T-helper 2 cell treated with Interferon-gamma antibody and Interleukin-4, amounts not matched to agents 100 ng/mL and 5 ng/mL, for 36 hours (primary cell): ENCODE data around the gene EPSTI1. TPM values are rescaled to one million over a fixed set of nuclear protein-coding genes. Genes with fewer than 3 reads are reported as not detected.

Source experiments
- intact Hi-C: fragments of 100-400 bp; cut with micrococcal nuclease; formaldehyde crosslinking; loops from one replicate; pipeline ENCODE4 v1.15.1; 2023
- total RNA-seq: library from RNA; stranded (reverse); gene quantifications from 2 replicates; pipeline ENCODE4 v1.2.3, GENCODE V29; 2022

The EPSTI1 gene
- total RNA-seq, 1 donor from 2014 or later, result 56.0 TPM

GRCh38 chr13:43006893-43007631, 15.0 kb upstream of the EPSTI1 start:
- intact Hi-C loops, result no loop called here

DNA sequence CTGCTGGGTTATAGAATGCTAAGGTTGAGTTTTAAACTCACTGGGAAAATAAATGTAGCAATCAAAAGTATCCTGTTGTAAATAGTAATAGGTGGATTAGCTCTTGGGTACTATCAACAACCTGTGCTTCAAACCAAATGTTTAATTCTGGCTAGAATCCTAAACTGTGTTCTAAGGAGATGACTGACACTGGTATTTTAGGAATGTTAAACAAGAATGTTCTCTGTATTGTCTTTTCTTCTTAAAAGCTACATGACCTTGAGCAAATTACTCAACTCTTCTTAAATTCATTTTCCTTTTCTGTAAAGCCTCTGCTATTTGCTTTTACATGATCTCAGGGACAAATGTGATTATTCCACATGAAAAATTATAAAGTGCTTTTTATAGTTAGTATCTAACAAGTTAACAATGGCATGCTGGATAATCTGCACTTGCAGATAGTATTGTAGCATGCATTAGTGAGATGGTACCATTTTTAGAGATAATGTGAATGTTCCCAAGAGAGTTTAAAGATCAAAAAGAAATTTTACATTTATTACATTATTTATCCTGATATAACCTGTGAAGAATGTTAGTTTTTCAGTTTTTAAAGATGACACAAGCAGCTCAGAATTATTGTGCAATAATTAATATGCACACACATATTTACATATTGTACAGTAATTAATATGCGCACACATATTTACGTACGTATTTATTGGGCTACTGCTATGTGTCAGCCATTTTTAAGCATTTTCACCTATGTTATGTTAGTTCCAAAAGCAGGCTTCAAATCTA, 13.6 kb upstream of the EPSTI1 start:
- intact Hi-C loops, result no loop called here

DNA sequence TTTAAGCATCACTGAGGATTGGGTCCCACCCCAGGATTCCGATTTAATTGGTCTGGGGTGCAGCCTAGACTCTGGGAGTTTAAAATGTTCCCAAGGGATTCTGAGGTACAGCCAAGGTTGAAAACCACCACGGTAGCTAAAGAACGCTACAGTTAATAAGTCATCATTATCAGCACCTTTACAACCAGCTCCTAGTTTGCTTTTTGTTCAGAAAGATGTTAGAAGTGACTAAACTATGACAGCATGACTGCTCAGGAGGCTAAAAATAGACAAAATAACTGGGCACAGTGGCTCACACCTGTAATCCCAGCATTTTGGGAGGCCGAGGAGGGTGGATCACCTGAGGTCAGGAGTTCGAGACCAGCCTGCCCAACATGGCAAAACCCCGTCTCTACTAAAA, 11.7 kb upstream of the EPSTI1 start:
- intact Hi-C loops, result no loop called here

- intact Hi-C loops, result no loop called here
These were observed 11.0 kb upstream of the EPSTI1 start for GRCh38 chr13:43003010-43003409.

DNA sequence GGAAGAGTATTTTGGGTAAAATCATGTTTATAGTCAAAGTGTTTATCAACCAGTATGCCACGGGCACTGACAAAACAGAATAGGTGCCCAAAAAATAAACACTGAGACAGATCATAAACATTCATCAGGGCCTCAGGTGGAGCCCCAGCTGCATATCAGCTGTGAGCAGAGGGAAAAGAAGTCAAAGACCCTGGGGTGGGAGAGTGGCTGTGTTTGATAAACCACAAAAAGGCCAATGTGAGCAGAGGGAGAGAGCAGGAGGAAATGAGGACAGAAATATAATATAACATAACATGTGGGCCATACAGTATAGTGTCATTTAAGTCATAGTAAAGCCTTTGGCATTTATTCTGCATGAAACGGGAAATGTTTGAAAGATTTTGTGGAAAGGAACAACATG, 10.0 kb upstream of the EPSTI1 start:
- intact Hi-C loops, result no loop called here

DNA sequence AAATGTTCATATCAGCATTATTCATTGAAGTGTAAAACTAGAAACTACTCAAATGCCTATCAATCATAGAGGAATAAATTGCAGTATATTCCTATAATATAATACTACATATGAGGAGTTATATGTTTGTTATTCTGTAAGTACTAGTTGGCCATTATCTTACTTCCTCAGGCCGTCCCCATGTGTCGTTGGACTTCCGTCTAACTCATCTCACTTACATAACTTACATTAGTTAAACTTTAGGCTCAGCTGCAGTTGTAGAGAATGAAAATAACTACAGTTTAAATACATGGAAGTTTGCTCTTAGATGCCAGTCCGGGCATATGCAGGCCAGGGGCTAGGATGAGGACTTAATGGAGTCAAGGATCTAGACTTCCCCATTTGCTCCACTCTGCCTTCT, 8.6 kb upstream of the EPSTI1 start:
- intact Hi-C loops, result no loop called here

GRCh38 chr13:42999491-42999890, 7.5 kb upstream of the EPSTI1 start:
- intact Hi-C loops, result loop anchor here (10.0 kb wide), 1 partner anchor 605 kb away; no protein-coding TSS in a partner anchor

- intact Hi-C loops, result loop anchor here (10.0 kb wide), 1 partner anchor 603 kb away; no protein-coding TSS in a partner anchor
These were observed 5.3 kb upstream of the EPSTI1 start for GRCh38 chr13:42997381-42997780.

DNA sequence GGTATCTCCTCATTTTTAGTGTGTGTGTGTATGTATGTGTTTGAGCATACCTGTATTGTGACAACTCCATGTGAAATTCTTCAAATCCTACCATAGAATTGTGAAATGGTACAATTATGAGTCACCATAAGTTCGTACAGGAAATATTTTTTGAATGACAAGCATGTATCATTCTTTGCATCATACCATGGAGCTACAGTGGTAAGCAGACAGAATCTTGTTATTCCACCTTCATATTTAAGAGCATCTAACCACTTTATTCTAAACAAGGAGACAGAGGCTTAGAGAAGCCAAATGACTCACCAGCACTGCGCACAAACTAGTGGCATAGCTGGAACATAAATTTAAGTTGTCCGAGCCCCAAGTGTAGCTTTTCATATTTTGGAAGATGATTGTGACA, 4.5 kb upstream of the EPSTI1 start:
- intact Hi-C loops, result loop anchor here (1.0 to 10.0 kb wide), 2 partner anchors 27 to 602 kb away; partner anchors contain the start of gene DNAJC15

- intact Hi-C loops, result loop anchor here (5.0 to 10.0 kb wide), 2 partner anchors 600 to 723 kb away; partner anchors contain the start of gene AKAP11
These were observed 2.8 kb upstream of the EPSTI1 start for GRCh38 chr13:42994878-42995277.

- intact Hi-C loops, result loop anchor here (1.0 to 10.0 kb wide), 4 partner anchors 31 to 720 kb away; partner anchors contain the start of genes AKAP11 and DNAJC15
These were observed 702 bp upstream of the EPSTI1 start for GRCh38 chr13:42992764-42993122.

DNA sequence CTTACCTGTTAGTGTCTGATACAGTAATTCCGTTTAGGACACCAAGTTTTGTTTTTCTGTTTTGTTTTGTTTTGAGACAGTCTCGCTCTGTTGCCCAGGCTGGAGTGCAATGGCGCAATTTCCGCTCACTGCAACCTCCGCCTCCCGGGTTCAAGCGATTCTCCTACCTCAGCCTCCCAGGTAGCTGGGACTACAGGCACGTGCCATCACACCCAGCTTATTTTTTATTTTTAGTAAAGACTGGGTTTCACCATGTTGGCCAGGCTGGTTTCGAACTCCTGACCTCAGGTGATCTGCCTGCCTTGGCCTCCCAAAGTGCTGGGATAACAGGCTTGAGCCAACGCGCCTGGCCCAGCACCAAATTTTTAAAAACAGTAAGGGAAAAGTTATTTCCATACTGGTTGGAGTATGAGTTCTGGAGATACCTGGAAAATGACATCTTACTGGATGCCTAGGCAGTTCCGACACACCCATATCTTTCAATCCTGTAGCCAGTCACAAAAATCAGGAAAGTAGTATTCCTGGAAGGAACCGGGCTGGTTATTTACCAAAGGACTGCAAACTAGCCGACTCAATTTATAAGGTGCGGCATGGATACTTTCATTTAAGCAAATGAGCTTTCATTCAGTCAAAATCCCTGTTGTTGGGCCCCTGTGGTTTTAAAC, 676 bp downstream of the EPSTI1 start:
- intact Hi-C loops, result loop anchor here (5.0 to 10.0 kb wide), 2 partner anchors 597 to 719 kb away; partner anchors contain the start of gene AKAP11

DNA sequence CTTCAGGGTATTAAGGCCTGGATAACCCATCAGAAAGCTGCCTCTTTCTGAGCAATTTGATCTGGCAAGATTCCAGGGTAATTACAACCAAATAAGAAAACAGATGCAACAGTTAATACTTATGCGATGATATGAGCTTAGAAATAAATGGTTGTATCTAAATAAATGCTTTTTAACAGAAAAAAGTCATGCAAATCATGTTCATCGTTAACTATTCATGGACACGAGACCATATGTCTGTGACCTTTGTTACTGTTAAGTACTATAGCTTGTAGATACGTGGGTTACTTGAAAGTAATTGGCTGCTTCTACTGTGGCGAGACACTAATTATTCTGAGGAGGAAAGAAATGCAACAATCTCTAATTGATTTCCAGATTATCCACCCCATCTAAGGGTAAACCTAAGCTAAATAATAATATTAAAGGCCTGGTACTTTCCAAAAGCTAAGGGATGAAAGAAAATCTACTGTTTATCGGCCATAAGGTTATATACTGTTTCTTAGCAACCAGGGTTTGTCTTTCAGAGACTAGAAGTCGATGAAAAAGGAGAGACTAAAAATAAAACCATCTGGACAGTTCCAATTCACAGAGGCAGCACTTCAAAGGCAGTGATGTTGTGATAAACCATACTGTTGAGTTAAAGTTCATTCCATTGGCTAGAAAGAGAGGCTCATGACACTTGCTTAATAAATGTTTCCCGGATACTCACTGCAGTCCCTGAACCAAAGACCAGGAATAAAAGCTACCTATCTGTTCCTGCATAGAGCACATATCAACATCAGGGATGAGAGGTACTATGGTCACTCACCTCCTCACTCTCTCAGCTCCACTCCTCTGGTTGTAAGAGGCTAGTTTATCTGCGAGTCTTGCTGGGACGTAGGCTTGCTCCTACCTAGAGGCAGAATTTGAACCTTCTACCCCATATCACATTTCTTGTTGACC, 1.5 kb downstream of the EPSTI1 start:
- intact Hi-C loops, result loop anchor here (1.0 to 10.0 kb wide), 3 partner anchors 20 to 718 kb away; partner anchors contain the start of gene AKAP11

- intact Hi-C loops, result no loop called here
These were observed 5.9 kb downstream of the EPSTI1 start for GRCh38 chr13:42986176-42986574.

- intact Hi-C loops, result no loop called here
These were observed 6.5 kb downstream of the EPSTI1 start for GRCh38 chr13:42985312-42986175.

DNA sequence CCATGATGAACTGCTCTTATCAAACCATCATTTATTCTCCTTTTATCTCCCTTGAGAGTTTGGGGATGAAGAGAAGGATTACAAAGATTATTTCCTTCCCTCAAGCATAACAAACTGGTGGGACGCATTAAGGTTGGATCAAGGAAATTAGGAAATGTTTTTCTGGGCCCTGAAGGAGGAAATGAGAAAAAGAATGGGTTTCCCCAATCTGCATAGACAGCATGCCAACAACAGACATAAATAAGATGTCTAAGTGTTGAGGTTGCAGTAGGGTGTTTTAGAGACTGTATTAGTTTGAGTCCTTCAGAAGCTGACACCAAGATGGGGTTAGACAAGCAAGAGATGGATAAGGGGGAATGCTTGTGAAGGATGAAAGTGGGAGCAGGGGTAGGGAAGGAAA, 7.3 kb downstream of the EPSTI1 start:
- intact Hi-C loops, result no loop called here

- intact Hi-C loops, result no loop called here
These were observed 8.0 kb downstream of the EPSTI1 start for GRCh38 chr13:42984026-42984425.

DNA sequence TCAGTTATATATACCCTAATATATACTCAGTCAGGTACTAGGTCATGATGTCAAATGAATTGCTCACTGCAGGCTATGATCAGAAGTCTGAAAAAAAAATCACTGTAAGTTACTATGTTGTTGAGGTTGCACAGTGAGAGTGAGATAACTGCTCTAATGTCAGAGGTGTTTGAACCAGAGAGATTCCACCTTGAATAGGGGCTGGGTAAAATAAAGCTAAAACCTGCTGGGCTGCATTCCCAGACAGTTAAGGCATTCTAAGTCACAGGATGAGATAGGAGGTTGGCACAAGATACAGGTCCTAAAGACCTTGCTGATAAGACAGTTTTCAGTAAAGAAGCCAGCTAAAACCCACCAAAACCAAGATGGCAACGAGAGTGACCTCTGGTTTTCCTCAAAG, 10.2 kb downstream of the EPSTI1 start:
- intact Hi-C loops, result no loop called here

GRCh38 chr13:42981317-42981716, 10.7 kb downstream of the EPSTI1 start:
- intact Hi-C loops, result no loop called here
